HG02678 (cell line): ENCODE data around the gene TSPAN9.

ENCODE experiments used
- ATAC-seq: cut with Tn5 transposase; IDR thresholded peaks from one replicate; pipeline ENCODE4 v1.9.1; 2021; ENCODE audit warnings: mild to moderate bottlenecking, moderate library complexity; ENCODE audit not compliant: unreplicated experiment

The TSPAN9 gene

DNA sequence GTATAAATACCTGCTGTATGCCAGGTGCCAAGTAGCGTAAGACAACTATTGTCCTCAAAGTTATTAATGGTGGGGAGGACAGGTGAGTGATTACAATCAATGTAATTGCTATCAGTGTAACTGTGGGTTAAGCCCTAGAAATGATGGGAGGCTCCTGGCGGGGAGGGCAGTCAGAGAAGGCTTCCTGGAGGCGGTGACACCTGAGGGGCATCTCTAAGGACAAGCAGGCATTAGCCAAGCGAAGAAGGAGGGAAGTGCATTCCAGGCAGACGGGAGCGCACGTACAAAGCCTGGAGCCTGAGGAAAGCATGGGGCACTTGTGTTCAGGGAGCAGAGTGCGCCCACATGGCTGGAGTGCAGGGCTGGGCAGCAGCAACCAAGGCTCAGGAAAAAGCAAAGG lies 230.9 kb downstream of the TSPAN9 start:
- no peak for ATAC-seq

DNA sequence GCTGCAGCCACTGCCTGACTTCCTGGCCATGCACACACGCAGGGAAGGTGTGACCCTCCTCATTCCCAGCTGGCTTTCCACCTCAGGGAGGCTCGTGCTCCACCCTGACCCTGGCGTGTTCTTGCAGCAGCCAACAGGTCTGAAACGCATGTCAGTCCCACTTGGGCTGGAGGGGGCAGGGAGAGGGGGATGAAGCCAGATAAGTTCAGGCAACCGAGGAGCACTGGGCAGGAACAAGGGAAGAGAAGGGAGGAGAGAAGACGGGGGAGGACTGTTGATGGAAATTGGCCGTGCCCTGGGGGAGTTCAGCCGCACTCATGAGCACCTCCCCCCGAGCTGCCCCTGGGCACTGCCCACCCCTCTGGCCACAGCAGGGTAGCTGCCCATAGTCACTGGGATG lies 231.4 kb downstream of the TSPAN9 start:
- ATAC-seq, result no peak

DNA sequence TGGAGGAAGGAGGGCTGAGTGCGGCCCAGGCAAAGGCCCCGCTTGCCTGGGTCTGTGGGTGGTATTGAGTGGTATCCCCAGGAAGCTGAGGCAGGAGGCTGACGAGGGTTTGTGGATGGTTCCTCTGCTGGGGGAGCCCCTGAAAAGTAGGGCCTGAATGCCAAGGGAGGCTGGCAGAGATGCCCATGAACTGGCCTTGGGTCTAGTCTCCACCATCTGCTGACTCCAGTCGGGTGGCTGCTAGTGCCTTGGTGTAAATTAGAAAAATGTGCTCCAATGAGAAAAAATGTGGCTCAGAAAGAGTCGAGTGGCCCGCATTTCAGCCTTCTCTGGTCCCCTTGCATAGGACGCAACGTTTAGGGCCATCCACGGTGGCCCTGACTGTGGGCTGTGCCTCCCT lies 232.6 kb downstream of the TSPAN9 start:
- ATAC-seq, result no peak

DNA sequence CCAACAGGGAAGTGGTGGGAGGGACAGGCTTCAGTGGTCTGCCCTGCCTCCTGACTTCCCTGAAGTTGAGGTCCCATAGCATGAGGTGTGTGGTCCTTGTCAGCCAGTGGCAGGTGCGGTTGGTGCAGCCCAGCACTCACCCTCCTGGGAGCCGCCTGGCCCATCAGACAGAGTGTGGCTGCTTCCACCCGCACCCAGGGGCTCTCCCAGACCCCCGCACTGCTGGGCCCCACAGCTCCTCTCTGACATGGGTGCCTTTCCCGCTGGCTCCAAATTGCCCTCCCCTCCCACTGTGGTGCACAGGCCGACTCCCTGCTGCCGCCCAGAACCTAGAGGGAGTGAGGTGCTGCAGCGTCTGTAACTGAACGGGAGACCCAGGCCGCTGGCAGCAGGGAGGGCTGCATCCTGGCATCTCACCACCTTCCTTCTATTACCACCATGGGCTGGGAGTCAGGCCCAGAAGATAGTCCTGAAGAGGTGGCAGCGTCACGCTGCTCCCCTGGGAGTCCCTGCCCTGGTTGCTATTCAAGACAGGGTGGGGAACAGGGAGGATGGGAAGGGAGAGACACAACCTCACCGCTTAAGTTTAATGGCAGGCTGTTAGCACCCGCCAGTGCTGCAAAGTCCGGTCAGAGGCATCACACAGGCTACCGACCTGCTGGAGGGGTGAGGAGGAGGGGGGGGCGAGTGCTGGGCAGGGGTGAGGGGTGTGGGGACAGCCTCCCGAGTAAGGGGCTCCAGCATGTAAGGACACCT lies 233.3 kb downstream of the TSPAN9 start:
- ATAC-seq, result no peak

DNA sequence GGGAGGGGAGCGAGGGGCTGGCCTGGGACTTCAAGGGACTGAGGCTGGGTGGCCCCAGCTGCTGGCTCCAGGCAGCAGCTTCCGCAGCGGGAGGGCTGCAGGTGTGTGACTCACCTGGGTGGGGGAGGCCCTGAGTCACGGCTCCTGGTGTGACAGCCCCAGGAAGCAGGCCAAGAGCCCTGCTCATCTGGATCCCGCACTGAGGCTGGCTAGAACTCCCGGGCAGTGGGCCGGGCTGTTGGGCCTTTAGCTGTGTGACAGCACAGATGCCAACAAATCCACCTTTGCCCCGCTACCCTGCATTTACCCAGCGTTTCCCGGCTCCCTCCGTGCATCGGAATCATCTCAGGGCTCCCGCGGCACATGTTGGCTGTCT lies 233.8 kb downstream of the TSPAN9 start:
- ATAC-seq, result no peak

DNA sequence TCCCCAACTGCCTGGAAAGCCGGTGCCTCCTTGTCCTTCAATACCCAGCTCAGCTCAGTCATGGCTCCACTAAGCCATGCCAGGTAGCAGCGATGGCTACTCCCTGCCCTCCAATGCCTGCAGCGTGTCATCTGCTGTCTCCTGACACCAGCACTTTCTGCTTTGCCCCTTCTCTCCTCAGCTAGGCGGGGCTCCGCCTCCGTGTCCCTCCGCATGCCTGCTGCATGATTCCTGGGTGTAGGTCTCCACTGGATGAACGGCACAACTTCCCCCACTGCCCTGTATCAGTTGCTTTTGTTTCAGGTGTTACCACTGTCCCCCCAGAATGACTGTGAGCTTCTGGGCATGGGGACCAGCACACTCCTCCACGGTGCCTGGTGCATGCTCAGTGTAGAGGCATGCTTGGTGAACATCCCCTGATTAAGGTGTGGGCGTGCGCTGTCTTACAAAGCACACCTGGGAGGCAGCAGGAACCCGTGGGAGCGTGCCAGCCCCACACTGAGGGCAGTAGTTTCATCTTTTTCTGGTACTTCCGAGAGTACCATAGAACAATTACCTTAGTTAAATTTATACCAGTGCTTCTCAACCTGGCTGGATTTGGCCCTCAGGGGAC lies 234.4 kb downstream of the TSPAN9 start:
- no peak for ATAC-seq

DNA sequence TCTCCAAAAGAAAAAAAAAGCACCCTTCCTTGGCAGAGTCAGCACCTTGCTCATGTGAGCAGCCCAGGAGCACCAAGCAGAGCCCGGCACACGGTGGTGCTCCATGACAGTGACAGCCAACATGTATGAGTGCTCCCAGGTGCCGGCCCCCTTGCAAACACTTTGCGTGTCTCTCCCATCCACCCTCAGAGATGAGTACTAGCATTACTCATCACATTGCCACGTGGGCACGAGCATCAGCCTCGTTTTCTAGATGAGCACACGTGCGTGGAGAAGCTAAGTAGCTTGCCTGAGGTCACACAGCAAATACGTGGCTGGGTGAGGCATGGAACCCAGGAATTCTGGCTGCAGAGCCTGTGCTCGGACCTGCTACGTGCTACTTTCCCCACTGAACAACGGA lies 235.9 kb downstream of the TSPAN9 start:
- ATAC-seq, result no peak

DNA sequence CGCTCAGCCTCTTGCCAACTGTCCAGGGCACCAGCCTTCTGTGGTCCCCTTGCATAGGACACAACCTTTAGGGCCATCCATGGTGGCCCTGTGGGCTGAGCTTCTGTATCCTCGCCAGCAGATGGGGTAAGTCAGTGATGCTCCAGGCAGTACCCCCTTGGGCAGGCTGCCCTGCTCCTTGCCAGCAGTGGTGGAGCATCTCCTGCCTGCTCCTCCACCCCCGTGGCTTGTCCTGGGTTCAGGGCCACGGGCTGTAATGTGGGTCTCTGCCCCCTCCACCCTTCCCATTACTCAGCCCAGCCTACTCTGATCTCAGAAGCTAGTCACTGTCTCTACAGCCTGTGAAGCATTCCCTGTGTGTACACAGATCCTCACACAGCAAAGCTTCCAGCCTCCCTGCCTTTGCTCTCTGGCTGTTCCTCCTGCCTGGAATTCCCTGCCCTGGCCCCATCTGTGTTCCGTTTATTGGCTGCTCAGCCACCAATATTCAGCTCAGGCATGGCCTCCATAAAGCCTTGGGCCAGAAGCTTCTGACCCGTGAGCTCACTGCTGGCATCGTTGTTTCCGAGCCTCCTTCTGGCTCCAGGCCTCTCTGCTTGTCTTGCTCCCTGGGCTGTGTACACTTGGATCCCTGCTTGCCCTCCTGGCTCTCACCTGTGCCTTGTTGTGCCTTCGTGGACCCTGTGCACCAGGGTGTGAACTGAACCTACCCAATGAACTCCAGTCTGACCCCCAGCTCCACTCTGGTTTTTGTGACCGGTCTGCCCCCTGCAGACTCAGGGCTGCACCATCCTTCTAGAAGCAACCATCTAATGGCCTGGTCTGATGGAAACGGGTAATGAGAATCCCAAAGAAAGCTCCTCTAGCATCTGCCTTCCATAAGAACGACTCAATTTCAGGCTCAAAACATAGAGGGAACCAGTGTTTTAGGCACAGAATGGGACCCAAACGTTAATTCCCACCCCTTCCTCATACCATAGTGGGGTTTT lies 236.8 kb downstream of the TSPAN9 start:
- ATAC-seq, result no peak

DNA sequence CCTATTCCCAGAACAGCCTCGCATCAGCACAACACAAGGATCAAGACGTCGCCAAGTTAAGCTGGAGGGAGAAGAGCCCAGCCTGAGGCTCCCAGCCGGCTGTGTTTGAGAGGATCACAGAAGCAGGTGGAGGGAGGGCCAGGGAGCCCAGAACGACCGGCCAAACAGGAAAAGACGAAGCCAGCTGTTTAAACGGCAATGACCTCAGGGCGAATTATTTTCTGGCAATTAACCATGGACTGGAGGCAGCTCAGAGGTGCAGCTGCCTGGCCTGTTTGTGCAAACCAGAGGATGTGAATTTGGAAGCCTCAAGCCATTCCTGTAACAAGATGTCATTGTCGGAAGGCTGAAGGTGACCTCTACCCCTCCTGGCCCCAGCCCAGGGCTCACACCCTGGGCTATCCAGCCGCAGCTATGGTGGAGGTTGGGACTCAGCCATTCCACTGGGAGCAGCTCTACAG lies 238.1 kb downstream of the TSPAN9 start:
- no peak for ATAC-seq

DNA sequence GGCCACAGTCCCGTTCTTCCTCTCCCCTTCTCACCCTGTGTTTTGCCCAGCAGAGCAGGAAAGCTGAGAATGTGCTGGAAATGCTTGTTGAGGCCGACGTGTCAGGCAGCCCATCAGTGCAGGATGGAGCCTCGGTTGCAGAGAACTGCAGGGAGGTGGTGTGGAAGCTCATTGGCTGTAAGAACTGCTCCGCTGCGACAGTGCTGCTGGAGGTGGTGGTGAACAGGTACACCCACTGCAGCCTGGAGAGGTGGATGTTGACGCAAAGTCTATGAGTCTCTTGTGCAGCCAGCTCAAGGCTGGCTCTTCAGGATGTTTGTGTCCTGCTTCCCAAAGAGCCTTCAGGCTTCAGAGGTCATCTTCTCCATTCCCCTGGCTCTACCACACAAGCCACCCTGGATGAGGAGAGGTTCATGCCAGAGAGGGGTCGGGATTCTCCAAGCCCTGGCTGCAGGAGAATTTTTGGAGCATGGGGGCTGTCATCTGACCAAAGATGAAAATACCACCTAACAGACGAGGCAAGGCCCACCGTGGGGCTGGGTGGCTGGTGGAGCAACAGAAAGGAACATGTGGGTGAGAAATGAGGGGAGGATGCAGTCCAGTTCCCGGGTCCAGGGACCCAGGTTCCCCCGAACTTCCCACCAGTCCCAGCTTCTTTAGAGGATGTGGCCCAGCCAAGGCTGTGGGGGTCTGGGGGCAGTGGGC lies 239.7 kb downstream of the TSPAN9 start:
- ATAC-seq, result no peak

DNA sequence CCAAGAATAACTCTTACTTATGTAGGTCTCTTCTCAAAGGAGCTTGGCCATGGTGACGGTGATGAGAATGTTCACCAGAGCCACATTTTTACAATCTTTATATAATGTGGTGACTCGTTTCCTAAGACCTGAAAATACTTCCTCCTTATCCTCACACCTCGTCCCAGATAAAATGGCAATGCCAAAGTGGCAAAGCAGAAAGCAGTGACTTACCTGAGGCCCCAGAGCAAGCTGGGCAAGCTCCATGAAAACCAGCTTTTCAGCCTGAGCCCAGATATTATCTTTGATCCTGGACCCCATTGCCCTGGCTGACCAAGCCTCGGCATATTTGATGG lies 240.3 kb downstream of the TSPAN9 start:
- no peak for ATAC-seq

DNA sequence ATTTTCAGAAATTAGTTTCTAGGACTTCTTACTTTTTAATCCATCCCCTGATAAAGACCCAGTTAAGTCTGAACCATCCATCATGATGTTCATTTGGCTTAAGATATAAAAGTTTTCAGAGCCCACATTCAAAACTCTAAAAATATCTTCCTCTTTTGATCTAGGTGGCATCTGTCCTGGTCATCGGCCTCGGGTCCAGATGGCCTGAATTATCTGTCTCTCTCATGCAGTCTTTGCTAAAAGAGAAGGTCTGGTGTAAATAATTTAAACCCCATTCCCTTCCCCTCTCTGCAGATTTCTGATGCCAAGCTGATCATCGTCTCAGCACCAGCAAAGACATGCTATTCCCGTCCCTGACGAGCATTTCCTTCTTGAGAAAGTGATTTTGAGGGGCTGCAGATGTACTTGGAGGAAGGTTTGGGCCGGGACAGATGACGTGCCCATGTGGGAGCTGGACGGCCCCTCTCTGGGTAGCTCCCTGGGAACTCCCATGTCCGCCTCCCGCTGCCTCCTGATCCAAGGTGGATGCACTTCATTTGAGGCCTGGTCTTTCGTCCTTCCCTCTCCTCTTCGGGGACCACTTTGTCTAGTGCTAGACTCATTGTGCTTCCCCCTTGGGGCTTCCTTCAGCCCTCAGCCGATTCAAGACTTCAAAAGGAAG lies 240.8 kb downstream of the TSPAN9 start:
- no peak for ATAC-seq

DNA sequence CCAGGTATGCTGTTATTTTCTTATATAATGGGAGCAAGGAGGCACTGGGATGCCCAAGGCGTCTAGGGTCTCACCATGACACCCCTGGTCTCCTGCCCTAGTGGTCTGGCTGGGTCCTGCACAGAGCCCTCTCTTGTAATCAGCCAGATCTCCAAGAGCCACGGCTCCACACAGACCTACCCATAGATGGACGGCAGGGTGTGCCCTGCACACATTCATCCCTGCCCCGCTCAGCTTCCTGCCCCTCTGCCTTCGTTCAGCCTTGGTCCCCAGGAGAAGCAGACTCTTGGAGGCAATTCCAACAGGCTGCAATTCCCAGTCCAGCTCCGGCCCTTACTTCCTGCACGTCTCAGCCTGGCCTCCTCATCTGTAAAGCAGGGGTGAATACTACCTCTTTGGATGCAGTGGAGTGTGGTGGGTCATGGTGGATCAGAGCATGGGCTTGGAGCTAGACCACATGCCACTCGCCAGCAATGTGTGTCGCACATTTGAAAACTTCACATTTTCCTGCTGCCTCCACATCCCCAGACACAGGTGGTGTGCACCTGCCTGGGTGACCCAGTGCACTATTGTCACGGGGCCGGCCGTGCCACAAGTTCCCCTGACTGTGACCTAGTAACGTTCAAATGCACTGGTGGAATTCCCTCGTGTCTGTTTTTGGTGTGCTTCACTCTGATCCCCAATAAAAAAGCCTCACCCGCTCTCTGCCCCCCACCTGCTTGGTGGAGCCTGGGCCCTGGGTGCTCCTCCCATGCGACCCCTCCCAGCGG lies 242.7 kb downstream of the TSPAN9 start:
- no peak for ATAC-seq

DNA sequence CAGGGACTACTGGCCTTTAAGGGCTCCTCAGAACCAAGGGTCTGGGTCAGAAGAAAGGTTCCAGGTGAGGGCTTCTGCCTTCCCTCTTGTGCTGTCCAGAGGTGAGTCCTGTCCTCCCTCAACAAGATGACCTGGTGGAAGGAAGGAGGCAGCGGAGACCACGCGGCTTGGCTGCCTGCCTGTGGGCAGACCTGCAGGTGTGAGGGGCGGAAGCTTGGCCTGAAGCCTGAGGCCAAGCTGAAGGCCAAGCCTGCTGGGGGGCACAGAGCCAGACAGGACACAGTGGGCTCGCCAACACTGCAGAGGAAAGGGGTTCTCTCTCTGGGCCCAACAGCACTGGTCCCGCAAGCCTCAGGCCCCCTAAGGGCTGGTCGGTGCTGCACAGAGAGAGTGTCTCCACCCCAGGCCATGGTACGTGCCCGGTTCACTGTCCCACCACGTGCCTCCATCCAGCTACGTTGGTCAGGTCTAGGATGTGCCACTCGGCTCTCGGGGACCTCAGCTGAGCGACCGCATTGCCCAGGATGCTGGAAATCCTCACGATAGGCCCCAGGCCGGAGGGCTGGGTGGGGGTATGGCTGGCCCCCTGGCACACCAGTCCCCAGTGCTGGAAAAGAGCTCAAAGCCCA lies 243.8 kb downstream of the TSPAN9 start:
- ATAC-seq, result no peak

DNA sequence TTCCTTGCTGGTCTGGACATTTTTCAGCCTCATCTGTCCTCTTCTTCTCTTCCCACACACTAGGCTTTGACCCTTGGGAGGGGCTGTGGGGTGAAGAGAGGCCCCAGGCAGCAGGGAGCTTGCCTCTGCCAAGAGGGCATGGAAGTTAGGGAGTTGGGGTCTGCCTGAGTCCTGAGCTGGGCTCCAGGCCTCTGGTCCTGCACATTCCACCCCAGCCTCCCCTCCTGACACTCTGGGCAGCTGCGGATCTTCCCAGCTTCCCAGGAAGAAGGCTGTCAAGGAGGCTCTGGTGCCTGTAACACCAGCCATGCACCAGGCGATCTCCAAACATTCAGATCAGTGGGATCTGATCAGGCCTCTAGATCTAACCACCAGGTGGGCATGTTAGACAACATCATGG lies 244.7 kb downstream of the TSPAN9 start:
- ATAC-seq, result no peak

DNA sequence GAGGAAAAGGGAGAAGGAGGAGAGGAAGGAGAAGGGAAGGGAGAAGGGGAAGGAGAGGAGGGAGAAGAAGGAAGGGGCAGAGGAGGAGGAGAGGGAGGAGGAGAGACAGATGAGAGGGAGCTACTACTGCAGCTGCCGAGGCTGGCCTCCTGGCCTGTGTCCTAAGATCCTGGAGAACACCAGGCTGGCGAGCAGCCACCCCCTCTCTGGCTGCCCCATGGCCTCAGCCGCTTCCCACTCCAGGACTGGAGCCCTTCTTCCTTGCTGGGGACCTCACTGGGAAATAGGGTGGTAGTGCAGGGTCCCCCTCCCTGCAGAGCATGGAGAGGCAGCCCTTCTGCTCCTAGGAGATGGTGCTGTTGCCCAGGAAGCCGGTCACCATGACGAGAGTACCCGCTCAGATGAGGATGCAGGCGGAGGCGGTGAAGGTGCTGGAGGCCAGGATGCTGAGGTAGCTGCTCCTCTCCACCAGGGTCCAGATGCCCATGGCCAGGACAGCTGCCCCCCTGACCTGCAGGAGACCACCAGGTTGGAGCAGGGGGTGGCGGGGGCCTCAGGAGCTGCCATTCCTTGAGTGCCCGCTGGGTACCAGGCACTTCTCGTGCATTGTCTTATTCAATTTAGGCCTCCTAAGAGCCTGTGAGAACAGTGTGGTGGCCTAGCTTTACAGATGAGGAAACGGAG lies 246.0 kb downstream of the TSPAN9 start:
- ATAC-seq, result no peak

DNA sequence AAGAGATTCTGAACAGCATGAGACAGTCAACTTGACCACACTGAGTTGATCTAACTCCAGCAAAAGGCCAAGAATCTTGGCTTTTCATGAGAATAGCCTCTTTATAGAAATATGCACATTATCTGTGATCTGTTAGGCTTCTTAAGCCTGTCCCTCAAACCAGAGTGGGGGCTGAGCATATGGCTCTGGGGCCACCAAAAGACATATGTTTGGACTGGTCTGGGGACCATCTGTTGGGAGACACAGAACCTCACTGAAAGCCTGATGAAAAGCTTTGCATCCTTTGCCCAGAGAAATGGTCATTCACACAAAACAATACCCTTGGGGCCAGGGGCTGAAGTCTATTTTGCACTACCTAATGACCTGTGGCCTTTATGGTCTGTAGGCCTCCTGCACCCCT lies 248.6 kb downstream of the TSPAN9 start:
- ATAC-seq, result no peak

DNA sequence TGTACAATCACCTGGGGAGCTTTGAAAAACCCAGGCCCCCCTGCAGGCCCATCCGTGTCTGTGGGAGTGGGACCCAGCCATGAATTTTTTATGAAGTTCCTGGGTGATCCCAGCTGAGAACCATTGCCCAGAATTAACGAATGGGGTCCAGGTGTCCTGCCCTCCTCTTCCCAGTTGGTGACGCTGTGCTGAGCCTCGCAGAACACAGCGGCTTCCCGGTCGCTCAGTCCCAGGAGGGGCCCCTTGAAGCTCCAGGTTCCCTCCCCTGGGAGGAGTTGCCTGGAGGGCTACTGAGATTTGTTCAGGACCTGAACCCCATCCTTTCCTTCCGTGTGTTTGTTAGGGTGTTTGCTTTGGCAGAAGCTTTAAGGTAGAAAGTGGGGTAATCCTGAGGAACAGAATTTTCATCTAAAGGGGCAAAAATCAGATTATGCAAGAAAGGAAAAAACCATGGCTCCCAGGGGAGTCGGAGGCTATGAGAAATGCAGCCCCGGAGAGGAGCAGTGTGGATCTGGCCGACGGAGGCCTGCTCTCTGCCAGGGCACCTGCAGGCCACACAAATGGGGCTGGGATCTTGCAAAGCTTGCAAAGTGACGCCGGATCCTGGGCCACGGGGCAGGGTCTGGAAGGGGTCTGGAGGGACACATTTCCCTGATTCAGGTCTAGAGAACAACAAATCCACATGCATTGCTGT lies 249.1 kb downstream of the TSPAN9 start:
- ATAC-seq, result no peak
